ENCODE results near the gene ZNF565. TPM values are rescaled to one million over a fixed set of nuclear protein-coding genes. Genes with fewer than 3 reads are reported as not detected.
A peak's percentile ranks its signal among the peaks of the same experiment; 100 is the strongest.

The ZNF565 gene
- total RNA-seq, 4 donors from 2014 or later: 4.3 to 8.5 (median 6.0) TPM

GRCh38 chr19:36153126-36153525 lies 61.3 kb downstream of the ZNF565 start:
- no peak for TF ChIP-seq CTCF (IDR thresholded peaks at IDR 0.05)
- no peak for ATAC-seq (ENCODE audit: low FRiP score)
- no peak for DNase-seq (ENCODE audit: low spot score)

GRCh38 chr19:36152352-36153091 lies 61.9 kb downstream of the ZNF565 start, which contains the start of gene COX7A1:
COX7A1 (minus strand) TSS chr19:36152447; CDS start chr19:36152407, 40 bp downstream.
- peak; percentile 66 for ATAC-seq (ENCODE audit: low FRiP score)
- TF ChIP-seq CTCF (IDR thresholded peaks at IDR 0.05): no peak
- no peak for DNase-seq (ENCODE audit: low spot score)

- no peak for TF ChIP-seq CTCF (IDR thresholded peaks at IDR 0.05)
- ATAC-seq (ENCODE audit: low FRiP score) (peak; percentile 8), DNase-seq (ENCODE audit: low spot score) (no peak)
Observed at GRCh38 chr19:36152019-36152351, 62.5 kb downstream of the ZNF565 start.

- no peak for TF ChIP-seq CTCF (IDR thresholded peaks at IDR 0.05)
- ATAC-seq (ENCODE audit: low FRiP score): peak; percentile 31
- no peak for DNase-seq (ENCODE audit: low spot score)
Observed at GRCh38 chr19:36151144-36152018, 63.1 kb downstream of the ZNF565 start.

GRCh38 chr19:36150586-36150985 lies 63.9 kb downstream of the ZNF565 start:
- TF ChIP-seq CTCF (IDR thresholded peaks at IDR 0.05): no peak
- no peak for ATAC-seq (ENCODE audit: low FRiP score)

GRCh38 chr19:36149673-36150406 lies 64.6 kb downstream of the ZNF565 start:
- TF ChIP-seq CTCF (IDR thresholded peaks at IDR 0.05): no peak
- DNase-seq (ENCODE audit: low spot score) (no peak), ATAC-seq (ENCODE audit: low FRiP score) (no peak)

More at GRCh38 chr19:36150586-36150985, 63.9 kb downstream of the ZNF565 start:
- no peak for DNase-seq (ENCODE audit: low spot score)
